GM12878 (cell line): ENCODE results near the gene EIF4H. TPM values are rescaled to one million over a fixed set of nuclear protein-coding genes. Genes with fewer than 3 reads are reported as not detected.

ENCODE experiments used
- CEBPB ChIP-seq, 2 experiments: fragments of 150-350 bp in 1 of 2; IDR thresholded peaks; 2 replicates each; pipeline ENCODE4 v1.6.1; 2012 to 2014; ENCODE audit warnings: low read depth in 2 of 2, low read length in 2 of 2, borderline replicate concordance in 1 of 2, inconsistent platforms in 1 of 2
- EP300 ChIP-seq, 2 experiments: fragments of 150-350 bp in 1 of 2; IDR thresholded peaks; 2 replicates each; pipeline ENCODE4 v1.6.1; 2011 to 2012; ENCODE audit warnings: low read depth in 2 of 2, low read length in 2 of 2, borderline replicate concordance in 1 of 2, improper control_type of control experiment in 1 of 2, inconsistent platforms in 1 of 2; ENCODE audit not compliant: control insufficient read depth in 1 of 2
- GATAD2B ChIP-seq: fragments of 450-650 bp; conservative IDR thresholded peaks from 2 replicates; pipeline ENCODE4 v1.6.1; 2017; ENCODE audit warnings: low read depth, mild to moderate bottlenecking, moderate library complexity
- HCFC1 ChIP-seq: fragments of 150-350 bp; IDR thresholded peaks from 2 replicates; pipeline ENCODE4 v1.6.1; 2014; ENCODE audit warnings: low read length
- IRF4 ChIP-seq: IDR thresholded peaks from 2 replicates; pipeline ENCODE4 v1.6.1; 2011; ENCODE audit warnings: low read depth, low read length
- JUND ChIP-seq: IDR thresholded peaks from 2 replicates; pipeline ENCODE4 v1.6.1; 2012; ENCODE audit warnings: low read depth, mild to moderate bottlenecking, low read length, improper control_type of control experiment, moderate library complexity
- KLF5 ChIP-seq: fragments of 450-650 bp; IDR thresholded peaks from 2 replicates; pipeline ENCODE4 v1.6.1; 2014; ENCODE audit warnings: mild to moderate bottlenecking; ENCODE audit not compliant: partially characterized antibody
- LARP7 ChIP-seq: fragments of 450-650 bp; IDR thresholded peaks from 2 replicates; pipeline ENCODE4 v1.6.1; 2017; ENCODE audit warnings: mild to moderate bottlenecking
- MEF2B ChIP-seq: fragments of 450-650 bp; IDR thresholded peaks from 2 replicates; pipeline ENCODE4 v1.6.1; 2018; ENCODE audit warnings: mild to moderate bottlenecking, moderate library complexity; ENCODE audit not compliant: partially characterized antibody, poor library complexity, severe bottlenecking
- NKRF ChIP-seq: fragments of 450-650 bp; conservative IDR thresholded peaks from 2 replicates; pipeline ENCODE4 v1.6.1; 2017; ENCODE audit warnings: mild to moderate bottlenecking, moderate library complexity
- NR2C1 ChIP-seq: fragments of 450-650 bp; IDR thresholded peaks from 2 replicates; pipeline ENCODE4 v1.6.1; 2017; ENCODE audit warnings: antibody characterized with exemption, mild to moderate bottlenecking, moderate library complexity
- PAX8 ChIP-seq: fragments of 450-650 bp; IDR thresholded peaks from 2 replicates; pipeline ENCODE4 v1.6.1; 2017; ENCODE audit warnings: mild to moderate bottlenecking, moderate library complexity
- PBX3 ChIP-seq: IDR thresholded peaks from 2 replicates; pipeline ENCODE4 v1.6.1; 2011; ENCODE audit warnings: mild to moderate bottlenecking, low read depth, low read length, moderate library complexity; ENCODE audit not compliant: insufficient replicate concordance
- RAD51 ChIP-seq: fragments of 450-650 bp; IDR thresholded peaks from 2 replicates; pipeline ENCODE4 v1.6.1; 2016; ENCODE audit warnings: moderate library complexity, mild to moderate bottlenecking, inconsistent platforms
- RUNX3 ChIP-seq: IDR thresholded peaks from 2 replicates; pipeline ENCODE4 v1.6.1; 2012; ENCODE audit warnings: low read length, inconsistent platforms
- SMAD1 ChIP-seq: fragments of 450-650 bp; IDR thresholded peaks from 2 replicates; pipeline ENCODE4 v1.6.1; 2018; ENCODE audit warnings: mild to moderate bottlenecking, low read depth; ENCODE audit not compliant: partially characterized antibody
- SREBF1 ChIP-seq: IDR thresholded peaks from 2 replicates; pipeline ENCODE4 v1.6.1; 2012; ENCODE audit warnings: mild to moderate bottlenecking, low read length
- TARDBP ChIP-seq: IDR thresholded peaks from 2 replicates; pipeline ENCODE4 v1.6.1; 2016; ENCODE audit warnings: borderline replicate concordance
- TCF3 ChIP-seq: IDR thresholded peaks from 2 replicates; pipeline ENCODE4 v1.6.1; 2012; ENCODE audit warnings: low read depth, mild to moderate bottlenecking, low read length, borderline replicate concordance; ENCODE audit not compliant: insufficient read depth
- ZBED1 ChIP-seq: IDR thresholded peaks from 2 replicates; pipeline ENCODE4 v1.6.1; 2016; ENCODE audit warnings: borderline replicate concordance
- ZNF384 ChIP-seq: IDR thresholded peaks from 2 replicates; pipeline ENCODE4 v1.6.1; 2012; ENCODE audit warnings: low read depth, mild to moderate bottlenecking, low read length, improper control_type of control experiment, borderline replicate concordance
- polyA plus RNA-seq, 11 experiments: library from polyadenylated mRNA; depleted of rRNA in 4 of 11; unstranded in 6 of 11; stranded (reverse) in 5 of 11; fragments of >200 nt; fragmentation: Nextera tagmentation in 4 of 11; fragmentation: Illumina TruSeq in 1 of 11; extraction: Ambion mirVana in 4 of 11; extraction: Trizol in 1 of 11; gene quantifications; 1 replicate in 1 of 11; 2 replicates in 10 of 11; pipeline versions ENCODE4 v1.2.1 to v1.2.3, GENCODE V29; 2011 to 2016; ENCODE audit warnings: inconsistent platforms in 2 of 11, missing spikeins in 2 of 11, low read depth in 1 of 11
- total RNA-seq, 4 experiments: library from RNA; depleted of rRNA in 3 of 4; stranded (reverse); fragments of >200 nt in 3 of 4; fragmentation: Illumina TruSeq in 1 of 4; extraction: Trizol in 1 of 4; gene quantifications; 2 replicates each; pipeline versions ENCODE4 v1.2.1 to v1.2.3, GENCODE V29; 2013 to 2021
- TF ChIP-seq, protein P1 (sequence below): fragments of 450-650 bp; IDR thresholded peaks from 2 replicates; pipeline ENCODE4 v1.6.1; 2018; ENCODE audit warnings: mild to moderate bottlenecking, low read depth, moderate library complexity; ENCODE audit not compliant: partially characterized antibody
- TF ChIP-seq, protein P2 (sequence below): IDR thresholded peaks from 2 replicates; pipeline ENCODE4 v1.6.1; 2011; ENCODE audit warnings: low read depth, mild to moderate bottlenecking, low read length, moderate library complexity, borderline replicate concordance; ENCODE audit errors: extremely low read depth

Gene EIF4H
- total and polyA plus RNA-seq, 10 of the 15 experiments (the other 5 are each of a cell fraction or from before 2014, with no cell fraction given): 9.9 to 443 (median 258) TPM

- TF ChIP-seq NKRF (no peak), TCF3 (peak; percentile 80; the same call in 1 of the 2 replicates), EP300 (IDR thresholded peaks at IDR 0.05; ENCODE audit: borderline replicate concordance in 1 of 2, control insufficient read depth in 1 of 2, low read depth in 2 of 2, low read length in 2 of 2) (peak; percentile 51 to 82; a peak in 3 of 4 replicates), JUND (no peak), CEBPB (IDR thresholded peaks at IDR 0.05; ENCODE audit: borderline replicate concordance in 1 of 2, low read depth in 2 of 2, low read length in 2 of 2) (no peak), IRF4 (peak; percentile 49; the same call in 1 of the 2 replicates), ZBED1 (peak; percentile 88; the same call in 1 of the 2 replicates), GATAD2B (peak; percentile 99), PBX3 (peak; percentile 68), PAX8 (no peak), KLF5 (peak; percentile 26), LARP7 (peak; percentile 33; the same call in 1 of the 2 replicates), NR2C1 (peak; percentile 43; the same call in 1 of the 2 replicates), SMAD1 (peak; percentile 82), SREBF1 (no peak), ZNF384 (peak; percentile 38; the same call in 1 of the 2 replicates), RAD51 (peak; percentile 71; the same call in 1 of the 2 replicates), MEF2B (peak; percentile 100), HCFC1 (peak; percentile 20; the same call in 1 of the 2 replicates), RUNX3 (no peak), TARDBP (no peak)
- TF ChIP-seq, protein P1, sequence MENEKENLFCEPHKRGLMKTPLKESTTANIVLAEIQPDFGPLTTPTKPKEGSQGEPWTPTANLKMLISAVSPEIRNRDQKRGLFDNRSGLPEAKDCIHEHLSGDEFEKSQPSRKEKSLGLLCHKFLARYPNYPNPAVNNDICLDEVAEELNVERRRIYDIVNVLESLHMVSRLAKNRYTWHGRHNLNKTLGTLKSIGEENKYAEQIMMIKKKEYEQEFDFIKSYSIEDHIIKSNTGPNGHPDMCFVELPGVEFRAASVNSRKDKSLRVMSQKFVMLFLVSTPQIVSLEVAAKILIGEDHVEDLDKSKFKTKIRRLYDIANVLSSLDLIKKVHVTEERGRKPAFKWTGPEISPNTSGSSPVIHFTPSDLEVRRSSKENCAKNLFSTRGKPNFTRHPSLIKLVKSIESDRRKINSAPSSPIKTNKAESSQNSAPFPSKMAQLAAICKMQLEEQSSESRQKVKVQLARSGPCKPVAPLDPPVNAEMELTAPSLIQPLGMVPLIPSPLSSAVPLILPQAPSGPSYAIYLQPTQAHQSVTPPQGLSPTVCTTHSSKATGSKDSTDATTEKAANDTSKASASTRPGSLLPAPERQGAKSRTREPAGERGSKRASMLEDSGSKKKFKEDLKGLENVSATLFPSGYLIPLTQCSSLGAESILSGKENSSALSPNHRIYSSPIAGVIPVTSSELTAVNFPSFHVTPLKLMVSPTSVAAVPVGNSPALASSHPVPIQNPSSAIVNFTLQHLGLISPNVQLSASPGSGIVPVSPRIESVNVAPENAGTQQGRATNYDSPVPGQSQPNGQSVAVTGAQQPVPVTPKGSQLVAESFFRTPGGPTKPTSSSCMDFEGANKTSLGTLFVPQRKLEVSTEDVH: no peak
- TF ChIP-seq, protein P2, sequence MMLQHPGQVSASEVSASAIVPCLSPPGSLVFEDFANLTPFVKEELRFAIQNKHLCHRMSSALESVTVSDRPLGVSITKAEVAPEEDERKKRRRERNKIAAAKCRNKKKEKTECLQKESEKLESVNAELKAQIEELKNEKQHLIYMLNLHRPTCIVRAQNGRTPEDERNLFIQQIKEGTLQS: no peak
Measured at GRCh38 chr7:74217455-74218342, 43.5 kb downstream of the EIF4H start (continued).
